Ovary (tissue), 9 donors: ENCODE data around the gene MRPL23. TPM values are rescaled to one million over a fixed set of nuclear protein-coding genes. Genes with fewer than 3 reads are reported as not detected.

ENCODE experiments used
- DNase-seq, 5 donors: peaks; one replicate each; pipeline ENCODE4 v3.0.0-alpha.2; 2019 to 2020
- H3K27ac ChIP-seq, 2 donors: fragments of 200-600 bp; one replicate each; pipeline versions ENCODE4 v1.5.1 to v1.8.0; 2019 to 2022
- H3K27me3 ChIP-seq: fragments of 200-600 bp; one replicate; pipeline ENCODE4 v1.8.0; 2022
- H3K36me3 ChIP-seq: fragments of 200-600 bp; sonication (generic); one replicate; pipeline ENCODE4 v1.5.1; 2019
- H3K4me1 ChIP-seq: one replicate; pipeline ENCODE4 v1.8.1; 2013; ENCODE audit warnings: mild to moderate bottlenecking, moderate library complexity; ENCODE audit not compliant: insufficient read depth
- H3K4me3 ChIP-seq: fragments of 200-600 bp; sonication (generic); one replicate; pipeline ENCODE4 v1.5.1; 2017
- H3K9me3 ChIP-seq, 2 donors: fragments of 200-600 bp in 1 of 2; sonication (generic) in 1 of 2; one replicate each; pipeline versions ENCODE4 v1.5.1 to v1.8.1; 2013 to 2019; ENCODE audit warnings: mild to moderate bottlenecking in 1 of 2, moderate library complexity in 1 of 2
- CTCF ChIP-seq, 3 donors: fragments of 450-650 bp in 2 of 3; fragments of 200-600 bp in 1 of 3; IDR thresholded peaks; one replicate each; pipeline versions ENCODE4 v1.5.1 to v1.8.0; 2016 to 2022; ENCODE audit warnings: antibody characterized with exemption in 3 of 3, mild to moderate bottlenecking in 1 of 3
- EP300 ChIP-seq: sonication (generic); formaldehyde crosslinking; IDR thresholded peaks from one replicate; pipeline ENCODE4 v1.6.1; 2017; ENCODE audit warnings: antibody characterized with exemption
- POLR2A ChIP-seq: fragments of 450-650 bp; IDR thresholded peaks from one replicate; pipeline ENCODE4 v1.6.1; 2017; ENCODE audit warnings: antibody characterized with exemption, mild to moderate bottlenecking, moderate library complexity
- WGBS, 3 donors: extraction: QIAGEN DNeasy Blood & Tissue Kit in 1 of 3; methylation state at CpG; one replicate each; pipeline versions ENCODE4 v1.1.5 to v1.1.7; 2013 to 2017; 5-methylcytosine and 5-hydroxymethylcytosine counted together
- intact Hi-C, 4 donors: fragments of 100-400 bp; cut with DNase I; formaldehyde crosslinking; loops; one replicate each; pipeline versions ENCODE4 v1.11.0 to v1.15.1; 2022 to 2023
- polyA plus RNA-seq, 2 donors: library from polyadenylated mRNA; stranded (reverse); fragments of 200-250 nt in 1 of 2; fragments of 350-450 nt in 1 of 2; fragmentation: Illumina TruSeq in 1 of 2; extraction: RNeasy Lipid Tissue Mini Kit (QIAGEN cat#74804) in 1 of 2; gene quantifications; one replicate each; pipeline ENCODE4 v1.2.3, GENCODE V29; 2013 to 2014
- total RNA-seq, 7 donors: library from RNA; depleted of rRNA in 2 of 7; stranded (reverse); fragments of >200 nt in 2 of 7; fragmentation: NEBNext Ultra II Directional in 3 of 7; extraction: Animal tissue kit (Norgen Biotek cat#: 25700) in 3 of 7; gene quantifications; one replicate each; pipeline versions ENCODE4 v1.1.0 to v1.2.4, GENCODE V29; 2016 to 2023
- donor health status: DM: no; HTN: no; CAD: no; lungs with moderate emphysema.
- donor health status: DM: no; HTN: no; CAD: no.
- donor health status: Bipolar disorder and iron deficiency.
- donor health status: DM: yes; HTN: yes; CAD: no.
- donor health status: DM: no; HTN: no; CAD: no.
- donor health status: DM: yes; HTN: yes; CAD: no.

MRPL23 gene
- total and polyA plus RNA-seq, 9 donors: 21.7 to 145 (median 86.7) TPM

DNA sequence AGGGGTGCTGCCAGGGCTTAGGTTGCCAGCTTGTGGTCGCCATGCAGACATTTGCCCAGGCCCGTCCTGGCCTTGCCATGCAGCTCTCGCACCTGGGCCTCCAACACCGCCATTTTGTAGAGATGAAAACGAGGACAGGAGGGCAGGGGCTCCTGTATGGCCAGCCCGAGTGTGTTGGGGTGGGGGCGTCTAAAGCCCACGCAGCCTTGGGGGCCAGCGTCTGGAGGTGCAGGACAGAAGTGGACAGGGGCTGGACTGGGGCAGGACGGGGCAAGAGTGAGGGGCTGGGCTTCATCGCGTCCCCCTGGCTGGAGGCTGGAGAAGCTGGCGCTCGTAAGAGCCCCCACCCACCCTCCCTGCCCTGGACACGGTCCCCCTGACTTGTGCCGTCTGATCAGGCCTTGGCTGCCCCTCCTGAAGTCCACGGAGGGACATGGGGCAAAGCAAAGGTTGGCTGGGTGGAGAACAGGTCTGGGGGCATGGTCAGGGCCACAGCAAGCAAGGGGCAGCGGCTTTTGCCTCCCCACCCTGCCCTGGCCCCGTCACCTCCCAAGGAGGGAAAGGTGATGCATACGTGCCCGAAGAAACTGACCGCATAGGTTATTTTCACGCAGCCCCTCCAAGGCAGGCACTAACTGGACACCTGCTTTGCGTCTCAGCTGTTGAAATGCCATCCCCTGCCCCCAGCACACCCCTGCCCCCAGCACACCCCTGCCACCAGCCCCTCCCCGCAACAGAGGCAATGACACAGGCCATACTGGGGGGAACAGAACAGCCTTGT, 26.8 kb upstream of the MRPL23 start:
- Histone ChIP-seq H3K27me3 (no peaks in the 10 kb centered on the region), H3K4me3 (no peak overlapping the region), H3K4me1 (peaks cover 4% of the 10 kb centered on the region), H3K36me3 (no peaks in the 10 kb centered on the region), H3K9me3 (no peaks in the 10 kb centered on the region), H3K27ac (no peak overlapping the region)
- intact Hi-C loops: loop anchor here in 3 of 4 donors (5.0 to 10.0 kb wide), 4 partner anchors 38 to 234 kb away; partner anchors contain the start of gene KRTAP5-6 (in 1 of the 3)
- WGBS, 3 donors: 94 to 95% (median 95%) methylated on average over 24 to 25 of the region's 25 CpGs
- DNase-seq: no peak
- no peak for TF ChIP-seq EP300
- no peak for TF ChIP-seq POLR2A
- TF ChIP-seq CTCF (IDR thresholded peaks at IDR 0.05): no peak

GRCh38 chr11:1920909-1921573, 26.1 kb upstream of the MRPL23 start:
- H3K9me3 ChIP-seq: no peaks in the 10 kb centered on the region
- intact Hi-C loops: loop anchor here in 3 of 4 donors (5.0 to 10.0 kb wide), 4 partner anchors 39 to 234 kb away; partner anchors contain the start of gene KRTAP5-6 (in 1 of the 3)
- no peaks in the 10 kb centered on the region for H3K36me3 ChIP-seq
- no peaks in the 10 kb centered on the region for H3K27me3 ChIP-seq
- H3K27ac ChIP-seq: no peak overlapping the region
- peak in 1 of 5 donors; percentile 35 for DNase-seq
- no peak overlapping the region for H3K4me3 ChIP-seq
- TF ChIP-seq EP300 (no peak), CTCF (IDR thresholded peaks at IDR 0.05) (no peak)
- WGBS, 3 donors: 76 to 82% (median 80%) methylated on average over 19 to 21 of the region's 21 CpGs
- H3K4me1 ChIP-seq: peaks cover 4% of the 10 kb centered on the region

DNA sequence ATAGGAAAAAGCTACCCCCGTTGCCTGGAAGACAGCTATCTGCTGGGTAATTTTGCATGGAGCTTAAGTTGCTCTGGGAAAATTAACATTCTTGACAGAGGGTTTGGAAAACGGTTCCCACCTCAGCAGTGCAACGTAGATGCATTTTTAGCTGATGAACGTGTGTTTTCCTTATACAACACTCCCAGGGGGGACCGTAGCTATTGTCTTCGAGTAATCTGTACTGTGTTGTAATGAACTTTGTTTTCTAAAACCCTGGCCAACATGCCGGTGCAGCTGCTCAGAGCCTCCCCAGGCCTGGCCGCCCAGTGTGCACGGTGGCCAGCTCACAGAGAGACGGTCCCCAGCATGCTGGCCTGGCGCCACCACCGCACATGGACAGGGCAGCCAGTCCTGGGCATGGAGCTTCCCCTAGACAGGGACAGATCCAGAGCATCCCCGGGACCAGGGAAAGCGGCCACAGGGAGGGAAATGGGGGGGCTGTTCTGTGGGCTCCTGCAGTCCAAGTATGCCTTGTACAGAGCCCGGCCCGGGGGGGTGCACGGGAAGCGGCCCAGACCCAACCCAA, 25.5 kb upstream of the MRPL23 start:
- peak in 3 of 5 donors; percentile 23 to 54 (median 25) for DNase-seq
- 30 to 39% (median 33%) methylated on average over 18 of the region's 18 CpGs for WGBS, 3 donors
- no peaks in the 10 kb centered on the region for H3K9me3 ChIP-seq
- H3K27ac ChIP-seq: no peak overlapping the region
- no peak overlapping the region for H3K4me3 ChIP-seq
- H3K36me3 ChIP-seq: no peaks in the 10 kb centered on the region
- no peaks in the 10 kb centered on the region for H3K27me3 ChIP-seq
- intact Hi-C loops: loop anchor here in 3 of 4 donors (5.0 to 10.0 kb wide), 4 partner anchors 39 to 233 kb away; partner anchors contain the start of gene KRTAP5-6 (in 1 of the 3)
- TF ChIP-seq CTCF (IDR thresholded peaks at IDR 0.05) (no peak), POLR2A (no peak), EP300 (no peak)
- H3K4me1 ChIP-seq: peaks cover 4% of the 10 kb centered on the region

DNA sequence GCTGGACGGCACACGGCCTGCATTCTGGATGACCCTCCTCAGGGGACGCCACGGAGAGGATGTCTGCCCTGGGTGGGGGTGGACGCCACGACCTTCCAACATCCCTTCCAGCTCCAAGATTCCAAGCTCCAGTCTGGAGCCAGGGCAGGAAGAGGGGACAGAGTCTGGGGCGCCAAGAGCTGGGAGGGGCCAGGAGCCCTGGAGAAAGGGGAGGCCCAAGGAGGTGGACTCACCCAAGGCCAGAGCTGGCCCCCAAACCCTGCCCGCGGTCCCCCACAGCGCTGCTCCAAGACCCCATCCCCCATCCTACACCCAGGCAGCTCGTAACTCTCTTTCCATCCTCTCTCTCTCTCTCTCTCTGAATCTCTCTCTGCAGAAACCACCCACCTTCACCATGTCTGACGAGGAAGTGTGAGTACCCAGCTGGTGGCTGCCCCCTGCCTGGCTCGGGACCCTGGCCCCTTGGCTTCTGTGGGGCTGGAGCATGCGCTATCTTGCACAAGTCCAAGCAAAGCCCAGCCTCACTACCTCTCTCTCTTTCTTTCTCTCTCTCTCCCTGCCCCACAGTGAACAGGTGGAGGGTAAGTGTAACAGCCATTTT, 24.6 kb upstream of the MRPL23 start:
- no peaks in the 10 kb centered on the region for H3K9me3 ChIP-seq
- intact Hi-C loops: loop anchor here in 3 of 4 donors (5.0 to 10.0 kb wide), 4 partner anchors 40 to 232 kb away; partner anchors contain the start of gene KRTAP5-6 (in 1 of the 3)
- 67 to 69% (median 69%) methylated on average over 14 of the region's 14 CpGs for WGBS, 3 donors
- H3K4me1 ChIP-seq: peaks cover 4% of the 10 kb centered on the region
- H3K36me3 ChIP-seq: no peaks in the 10 kb centered on the region
- DNase-seq: peak in 1 of 5 donors; percentile 35
- no peak for TF ChIP-seq EP300
- no peak for TF ChIP-seq CTCF (IDR thresholded peaks at IDR 0.05)
- no peak for TF ChIP-seq POLR2A
- H3K4me3 ChIP-seq: no peak overlapping the region
- H3K27ac ChIP-seq: no peak overlapping the region
- H3K27me3 ChIP-seq: no peaks in the 10 kb centered on the region
